Activated T-cell treated with anti-CD3 and anti-CD28 coated beads, Interleukin-2, amount 50 U/mL, for 24 hours (primary cell): ENCODE measurements around the gene NEK5.
"Not testable (repeated sequence)": the region's sequence is repeated elsewhere in the genome, so short reads cannot be mapped to it uniquely, and the experiment has no call there.

Experiments
- DNase-seq: peaks from one replicate; pipeline ENCODE4 v3.0.0-alpha.2; 2020
- H3K27ac Mint-ChIP-seq: 2 replicates; pipeline ENCODE4 v1.8.0; 2020; ENCODE audit warnings: mild to moderate bottlenecking, mixed read lengths
- H3K27me3 Mint-ChIP-seq: 2 replicates; pipeline ENCODE4 v1.8.0; 2020; ENCODE audit warnings: mixed read lengths
- H3K36me3 Mint-ChIP-seq: 2 replicates; pipeline ENCODE4 v1.8.0; 2020; ENCODE audit warnings: low read depth, mixed read lengths
- H3K4me1 Mint-ChIP-seq: 2 replicates; pipeline ENCODE4 v1.8.0; 2020; ENCODE audit warnings: low read depth, mixed read lengths
- H3K4me3 Mint-ChIP-seq: 2 replicates; pipeline ENCODE4 v1.8.0; 2020; ENCODE audit warnings: mild to moderate bottlenecking, moderate library complexity, mixed read lengths
- H3K9me3 Mint-ChIP-seq: 2 replicates; pipeline ENCODE4 v1.8.0; 2020; ENCODE audit warnings: mixed read lengths

The NEK5 gene

GRCh38 chr13:52070929-52071523 is 57.8 kb downstream of the NEK5 start:
- Mint-ChIP-seq H3K36me3 (peaks cover 3% of the 10 kb centered on the region), H3K4me1 (peaks cover 10% of the 10 kb centered on the region), H3K9me3 (peaks cover 23% of the 10 kb centered on the region), H3K27ac (no peak overlapping the region), H3K27me3 (peaks cover 43% of the 10 kb centered on the region), H3K4me3 (no peak overlapping the region)
- DNase-seq: no peak

DNA sequence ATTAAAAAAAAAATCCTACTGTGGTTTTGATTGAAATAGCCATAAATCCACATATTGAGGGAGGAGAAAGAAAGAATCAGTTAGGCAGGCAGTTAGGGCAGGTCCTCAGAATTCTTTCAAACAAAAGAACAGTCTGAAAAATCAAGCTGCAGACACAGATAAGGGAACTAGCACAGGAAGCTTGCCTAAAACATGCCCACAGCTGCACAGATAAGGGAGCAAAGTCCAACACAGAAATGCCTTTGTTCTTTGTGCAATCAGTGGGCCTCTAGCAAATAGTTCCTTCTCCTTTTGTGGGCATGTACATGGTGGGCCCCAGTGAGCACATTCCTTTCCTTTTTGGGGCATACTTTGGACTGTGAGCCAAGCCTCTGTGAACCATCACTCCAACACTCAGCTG is 61.6 kb downstream of the NEK5 start:
- H3K9me3 Mint-ChIP-seq: peaks cover 34% of the 10 kb centered on the region
- no peak overlapping the region for H3K4me3 Mint-ChIP-seq
- H3K36me3 Mint-ChIP-seq: peaks cover 4% of the 10 kb centered on the region
- no peak for DNase-seq
- no peak overlapping the region for H3K27ac Mint-ChIP-seq
- peaks cover 10% of the 10 kb centered on the region for H3K4me1 Mint-ChIP-seq
- H3K27me3 Mint-ChIP-seq: peaks cover 21% of the 10 kb centered on the region

DNA sequence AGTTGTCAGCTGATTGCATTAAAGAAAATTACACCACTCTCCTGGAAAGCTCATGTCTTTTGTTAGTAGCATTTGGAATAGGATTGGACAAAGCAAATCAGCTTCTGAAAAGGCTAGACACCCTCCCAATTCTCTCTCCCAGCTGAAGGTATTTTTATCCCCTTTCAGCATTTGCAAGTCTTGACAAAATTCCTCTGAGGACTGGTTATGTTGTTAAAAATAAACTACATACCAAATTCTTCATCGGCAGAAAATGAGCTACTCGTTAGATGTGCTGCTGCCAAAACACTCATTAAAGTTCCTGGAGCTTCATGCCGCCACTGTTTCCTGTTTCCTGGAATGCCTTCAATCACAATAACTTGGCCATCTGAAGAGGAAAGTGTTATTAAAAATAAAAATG is 67.3 kb downstream of the NEK5 start:
- H3K4me1 Mint-ChIP-seq: no peaks in the 10 kb centered on the region
- H3K4me3 Mint-ChIP-seq: no peak overlapping the region
- no peaks in the 10 kb centered on the region for H3K27me3 Mint-ChIP-seq
- H3K9me3 Mint-ChIP-seq: peaks cover 17% of the 10 kb centered on the region
- H3K27ac Mint-ChIP-seq: no peak overlapping the region
- no peak for DNase-seq
- H3K36me3 Mint-ChIP-seq: peaks cover 2% of the 10 kb centered on the region

DNA sequence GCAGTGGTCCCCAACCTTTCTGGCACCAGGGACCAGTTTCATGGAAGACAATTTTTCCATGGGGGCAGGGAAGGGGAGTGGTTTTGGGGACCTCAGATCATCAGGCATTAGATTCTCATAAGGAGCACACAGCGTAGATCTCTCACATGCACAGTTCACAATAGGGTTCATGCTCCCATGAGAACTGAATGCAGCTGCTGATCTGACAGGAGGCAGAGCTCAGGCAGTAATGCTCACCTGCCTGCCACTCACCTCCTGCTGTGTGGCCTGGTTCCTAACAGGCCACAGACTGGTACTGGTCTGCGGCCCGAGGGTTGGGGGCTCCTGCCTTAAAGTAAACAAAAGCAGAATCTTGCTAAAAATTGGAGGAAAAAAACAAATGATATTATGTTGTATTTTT is 67.8 kb downstream of the NEK5 start:
- peaks cover 17% of the 10 kb centered on the region for H3K9me3 Mint-ChIP-seq
- not testable (repeated sequence) for H3K27me3 Mint-ChIP-seq, H3K4me3 Mint-ChIP-seq, H3K27ac Mint-ChIP-seq, H3K36me3 Mint-ChIP-seq, DNase-seq, H3K4me1 Mint-ChIP-seq

DNA sequence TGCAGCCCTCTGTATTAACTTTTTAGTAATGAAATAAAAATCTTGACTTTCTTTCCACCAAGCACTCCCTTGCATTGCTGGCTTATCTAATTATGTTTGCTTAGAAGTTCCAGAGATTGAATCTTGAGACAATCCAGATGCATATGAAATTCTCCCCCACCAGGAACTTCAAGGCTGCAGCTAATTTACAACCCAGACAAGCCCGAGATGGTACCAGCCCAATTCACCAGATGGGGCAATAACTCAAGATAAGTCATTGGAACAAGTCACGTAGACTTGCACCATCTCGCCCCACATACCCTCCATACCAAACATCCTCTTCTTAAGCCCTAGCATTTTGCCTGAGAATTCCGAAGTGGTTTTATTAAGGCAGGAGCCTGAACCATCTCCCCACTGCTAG is 75.4 kb downstream of the NEK5 start:
- H3K27me3 Mint-ChIP-seq: no peaks in the 10 kb centered on the region
- H3K9me3 Mint-ChIP-seq: peaks cover 16% of the 10 kb centered on the region
- no peaks in the 10 kb centered on the region for H3K4me1 Mint-ChIP-seq
- DNase-seq: no peak
- H3K4me3 Mint-ChIP-seq: no peak overlapping the region
- H3K36me3 Mint-ChIP-seq: no peaks in the 10 kb centered on the region
- no peak overlapping the region for H3K27ac Mint-ChIP-seq

- no peak for DNase-seq
- Mint-ChIP-seq H3K36me3 (no peaks in the 10 kb centered on the region), H3K4me3 (no peak overlapping the region), H3K27ac (no peak overlapping the region), H3K9me3 (peaks cover 17% of the 10 kb centered on the region), H3K4me1 (no peaks in the 10 kb centered on the region), H3K27me3 (no peaks in the 10 kb centered on the region)
Observed at GRCh38 chr13:52051400-52051799, 77.5 kb downstream of the NEK5 start.

- DNase-seq: no peak
- H3K9me3 Mint-ChIP-seq: peaks cover 18% of the 10 kb centered on the region
- H3K4me3 Mint-ChIP-seq: no peak overlapping the region
- H3K36me3 Mint-ChIP-seq: peaks cover 4% of the 10 kb centered on the region
- no peak overlapping the region for H3K27ac Mint-ChIP-seq
- no peaks in the 10 kb centered on the region for H3K27me3 Mint-ChIP-seq
- H3K4me1 Mint-ChIP-seq: no peaks in the 10 kb centered on the region
Observed at GRCh38 chr13:52048516-52048915, 80.4 kb downstream of the NEK5 start.

- H3K4me3 Mint-ChIP-seq: no peak overlapping the region
- no peak for DNase-seq
- no peaks in the 10 kb centered on the region for H3K27me3 Mint-ChIP-seq
- peaks cover 4% of the 10 kb centered on the region for H3K36me3 Mint-ChIP-seq
- peaks cover 18% of the 10 kb centered on the region for H3K9me3 Mint-ChIP-seq
- no peaks in the 10 kb centered on the region for H3K4me1 Mint-ChIP-seq
- no peak overlapping the region for H3K27ac Mint-ChIP-seq
Observed at GRCh38 chr13:52047463-52047862, 81.4 kb downstream of the NEK5 start.

DNA sequence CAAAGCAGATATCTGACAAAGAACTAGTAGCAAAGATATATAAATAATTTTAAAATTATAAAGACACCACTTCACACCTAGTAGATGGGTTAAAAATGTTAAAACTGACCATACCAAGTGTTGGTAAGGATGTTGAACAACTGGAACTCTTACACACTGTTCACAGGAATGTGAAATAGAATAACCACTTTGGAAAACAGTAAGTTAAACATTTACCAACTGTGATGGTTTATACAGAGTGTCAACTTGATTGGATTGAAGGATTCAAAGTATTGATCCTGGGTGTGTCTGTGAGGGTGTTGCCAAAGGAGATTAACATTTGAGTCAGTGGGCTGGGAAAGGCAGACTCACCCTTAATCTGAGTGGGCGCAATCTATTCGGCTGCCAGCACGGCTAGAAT is 85.2 kb downstream of the NEK5 start:
- peaks cover 7% of the 10 kb centered on the region for H3K36me3 Mint-ChIP-seq
- H3K27me3 Mint-ChIP-seq: no peaks in the 10 kb centered on the region
- no peak for DNase-seq
- no peaks in the 10 kb centered on the region for H3K4me1 Mint-ChIP-seq
- H3K9me3 Mint-ChIP-seq: peaks cover 11% of the 10 kb centered on the region
- no peak overlapping the region for H3K27ac Mint-ChIP-seq
- no peak overlapping the region for H3K4me3 Mint-ChIP-seq

GRCh38 chr13:52036037-52036436 is 92.8 kb downstream of the NEK5 start:
- DNase-seq: no peak
- H3K4me1 Mint-ChIP-seq: peaks cover 3% of the 10 kb centered on the region
- peaks cover 5% of the 10 kb centered on the region for H3K9me3 Mint-ChIP-seq
- H3K36me3 Mint-ChIP-seq: peaks cover 11% of the 10 kb centered on the region
- no peak overlapping the region for H3K27ac Mint-ChIP-seq
- H3K4me3 Mint-ChIP-seq: no peak overlapping the region
- no peaks in the 10 kb centered on the region for H3K27me3 Mint-ChIP-seq

DNA sequence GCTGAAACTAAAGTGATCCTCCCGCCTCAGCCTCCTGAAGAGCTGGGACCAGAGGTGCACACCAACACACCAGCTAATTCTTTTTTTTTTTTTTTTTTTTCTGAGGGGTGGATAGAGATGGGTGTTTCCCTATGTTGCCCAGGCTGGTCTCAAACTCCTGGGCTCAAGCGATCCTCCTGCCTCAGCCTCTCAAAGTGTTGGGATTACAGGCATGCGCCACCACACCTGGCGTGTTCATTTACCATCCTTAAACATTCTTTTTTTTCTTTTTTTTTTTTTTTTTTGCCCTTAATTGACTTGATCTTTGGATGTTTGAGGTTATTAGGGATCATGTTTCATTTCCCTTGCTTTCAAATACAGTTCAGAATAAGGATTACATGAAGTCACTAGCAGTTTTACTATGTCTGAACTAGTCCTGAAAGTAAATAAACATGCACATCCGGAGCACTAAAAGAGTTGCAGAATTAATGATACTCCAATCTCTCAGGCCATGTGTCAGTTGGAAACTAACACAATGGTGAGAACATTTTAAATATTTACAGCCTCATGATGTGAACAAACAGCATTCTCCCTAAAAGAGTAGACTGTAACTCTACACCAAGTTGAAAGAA is 94.2 kb downstream of the NEK5 start:
- Mint-ChIP-seq H3K4me1 (peaks cover 5% of the 10 kb centered on the region), H3K36me3 (peaks cover 20% of the 10 kb centered on the region), H3K27me3 (no peaks in the 10 kb centered on the region), H3K9me3 (peaks cover 5% of the 10 kb centered on the region), H3K4me3 (no peak overlapping the region), H3K27ac (no peak overlapping the region)
- no peak for DNase-seq

- Mint-ChIP-seq H3K4me3 (no peak overlapping the region), H3K36me3 (peaks cover 37% of the 10 kb centered on the region), H3K27ac (no peak overlapping the region), H3K4me1 (peaks cover 6% of the 10 kb centered on the region), H3K9me3 (peaks cover 17% of the 10 kb centered on the region), H3K27me3 (no peaks in the 10 kb centered on the region)
- no peak for DNase-seq
Observed at GRCh38 chr13:52033039-52033438, 95.8 kb downstream of the NEK5 start.

DNA sequence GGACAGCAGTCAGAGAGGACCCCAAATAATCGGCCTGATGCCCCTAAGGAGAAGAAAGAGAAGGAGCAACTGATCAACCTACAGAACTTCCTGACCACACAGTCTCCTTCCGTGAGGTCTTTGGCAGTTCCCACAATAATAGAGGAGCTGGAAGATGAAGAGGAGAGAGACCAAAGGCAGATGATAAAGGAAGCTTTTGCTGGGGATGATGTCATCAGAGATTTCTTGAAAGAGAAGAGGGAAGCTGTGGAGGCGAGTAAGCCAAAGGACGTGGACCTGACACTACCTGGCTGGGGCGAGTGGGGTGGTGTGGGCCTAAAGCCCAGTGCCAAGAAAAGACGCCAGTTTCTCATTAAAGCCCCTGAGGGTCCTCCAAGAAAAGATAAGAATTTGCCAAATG is 98.5 kb downstream of the NEK5 start:
- not testable (repeated sequence) for H3K27me3 Mint-ChIP-seq, DNase-seq, H3K27ac Mint-ChIP-seq, H3K4me3 Mint-ChIP-seq
- H3K36me3 Mint-ChIP-seq: peaks cover 64% of the 10 kb centered on the region
- peaks cover 28% of the 10 kb centered on the region for H3K9me3 Mint-ChIP-seq
- peaks cover 23% of the 10 kb centered on the region for H3K4me1 Mint-ChIP-seq

DNA sequence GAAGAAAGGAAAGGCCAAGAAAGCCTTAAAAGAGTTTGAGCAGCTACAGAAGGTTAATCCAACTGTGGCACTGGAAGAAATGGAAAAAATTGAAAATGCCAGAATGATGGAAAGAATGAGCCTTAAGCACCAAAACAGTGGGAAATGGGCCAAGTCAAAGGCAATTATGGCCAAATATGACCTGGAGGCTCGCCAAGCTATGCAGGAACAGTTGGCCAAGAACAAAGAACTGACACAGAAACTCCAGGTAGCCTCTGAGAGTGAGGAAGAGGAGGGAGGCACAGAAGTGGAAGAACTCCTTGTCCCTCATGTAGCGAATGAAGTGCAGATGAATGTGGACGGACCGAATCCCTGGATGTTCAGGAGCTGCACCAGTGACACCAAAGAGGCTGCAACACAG is 99.3 kb downstream of the NEK5 start:
- Mint-ChIP-seq H3K9me3 (peaks cover 28% of the 10 kb centered on the region), H3K4me3 (no peak overlapping the region)

GRCh38 chr13:52027832-52028231 is 101.0 kb downstream of the NEK5 start:
- no peak overlapping the region for H3K4me3 Mint-ChIP-seq
- H3K27ac Mint-ChIP-seq: no peak overlapping the region
- no peaks in the 10 kb centered on the region for H3K27me3 Mint-ChIP-seq
- peaks cover 28% of the 10 kb centered on the region for H3K9me3 Mint-ChIP-seq
- H3K4me1 Mint-ChIP-seq: peaks cover 29% of the 10 kb centered on the region
- no peak for DNase-seq
- H3K36me3 Mint-ChIP-seq: peaks cover 84% of the 10 kb centered on the region

More for the DNA sequence above, 99.3 kb downstream of the NEK5 start:
- H3K27ac Mint-ChIP-seq: no peak overlapping the region
- H3K27me3 Mint-ChIP-seq: no peaks in the 10 kb centered on the region
- H3K36me3 Mint-ChIP-seq: peaks cover 69% of the 10 kb centered on the region
- H3K4me1 Mint-ChIP-seq: peaks cover 26% of the 10 kb centered on the region
- no peak for DNase-seq

- Mint-ChIP-seq H3K4me3 (no peak overlapping the region), H3K36me3 (peaks cover 95% of the 10 kb centered on the region), H3K27me3 (no peaks in the 10 kb centered on the region), H3K4me1 (peaks cover 27% of the 10 kb centered on the region), H3K9me3 (peaks cover 28% of the 10 kb centered on the region), H3K27ac (no peak overlapping the region)
- no peak for DNase-seq
Observed at GRCh38 chr13:52026246-52026626, 102.6 kb downstream of the NEK5 start.
